GM21515 (cell line): ENCODE measurements around the gene SYNPR.

Experiments
- ATAC-seq: cut with Tn5 transposase; IDR thresholded peaks from one replicate; pipeline ENCODE4 v1.9.1; 2021; ENCODE audit not compliant: unreplicated experiment

Gene SYNPR

DNA sequence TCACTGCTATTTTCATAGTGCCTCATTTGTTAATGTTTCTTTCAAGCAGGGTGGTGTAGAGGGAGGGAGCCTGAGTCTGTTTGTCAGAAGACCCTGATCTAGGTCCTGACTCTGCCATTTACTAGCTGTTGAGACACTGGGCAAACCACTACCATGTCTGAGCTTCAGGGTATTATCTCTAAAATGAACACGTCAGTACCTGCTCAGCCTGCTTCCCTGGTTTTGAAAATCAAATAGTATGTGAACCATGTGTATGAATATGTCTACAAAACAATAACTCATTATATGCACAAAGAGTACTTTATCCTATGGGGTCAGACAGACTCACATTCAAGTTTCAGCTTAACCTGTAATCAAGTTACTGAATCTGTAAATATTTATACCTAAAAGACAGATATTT lies 25.1 kb downstream of the SYNPR start:
- ATAC-seq: no peak

DNA sequence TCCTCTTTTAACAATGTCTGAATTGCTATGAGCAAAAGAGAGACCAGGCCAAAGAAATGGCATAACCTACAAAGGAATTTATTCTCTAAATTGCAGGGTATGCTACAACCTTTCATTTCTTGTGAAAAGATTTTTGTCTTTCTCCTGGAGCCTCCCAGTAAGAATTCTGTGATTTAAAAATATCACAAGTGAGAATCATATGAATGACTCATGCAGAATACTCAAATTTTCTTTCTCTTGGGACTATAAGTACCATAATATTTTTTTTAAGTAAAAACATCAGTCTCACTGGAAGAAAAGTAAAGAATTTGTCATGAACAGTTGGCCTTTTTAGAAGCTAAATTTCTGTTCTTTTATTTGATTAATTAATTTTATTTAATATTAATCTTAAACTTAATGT lies 26.3 kb downstream of the SYNPR start:
- no peak for ATAC-seq

DNA sequence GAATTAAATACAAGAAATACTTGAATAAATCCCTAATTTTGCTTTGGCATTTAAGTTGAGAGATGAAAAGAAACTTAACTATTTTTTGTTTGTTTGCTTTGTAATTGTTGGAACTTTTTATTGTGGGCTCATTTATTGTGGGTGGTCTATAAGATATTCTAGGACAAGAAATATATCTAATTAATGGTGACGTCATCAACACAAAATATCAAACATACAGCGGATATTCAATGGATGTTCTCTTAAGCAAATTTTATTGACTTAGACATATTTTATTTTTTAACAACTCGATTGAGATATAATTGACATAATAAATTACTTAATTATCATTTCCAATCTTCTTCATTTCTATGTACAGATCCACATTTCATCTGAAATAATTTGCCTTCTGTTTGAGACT lies 30.0 kb downstream of the SYNPR start:
- no peak for ATAC-seq

DNA sequence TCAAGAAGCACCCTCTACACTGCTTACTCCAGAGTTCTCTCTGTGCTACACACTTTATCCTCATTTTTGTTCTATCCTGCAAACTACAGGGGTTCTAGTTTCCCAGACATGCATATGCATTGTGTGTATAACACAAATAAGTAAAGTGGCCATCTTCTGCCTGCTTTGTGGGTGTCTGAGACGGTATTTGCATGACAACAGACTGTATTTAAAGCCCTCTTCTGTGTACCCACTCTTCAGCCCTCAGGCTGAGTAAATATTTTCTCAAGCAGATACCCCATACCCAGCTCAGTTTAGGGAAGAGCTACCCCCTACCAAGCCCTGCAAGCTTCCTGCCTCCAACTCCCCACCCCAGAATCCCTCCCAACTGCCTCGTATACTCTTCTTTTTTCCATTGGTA lies 31.7 kb downstream of the SYNPR start:
- no peak for ATAC-seq

DNA sequence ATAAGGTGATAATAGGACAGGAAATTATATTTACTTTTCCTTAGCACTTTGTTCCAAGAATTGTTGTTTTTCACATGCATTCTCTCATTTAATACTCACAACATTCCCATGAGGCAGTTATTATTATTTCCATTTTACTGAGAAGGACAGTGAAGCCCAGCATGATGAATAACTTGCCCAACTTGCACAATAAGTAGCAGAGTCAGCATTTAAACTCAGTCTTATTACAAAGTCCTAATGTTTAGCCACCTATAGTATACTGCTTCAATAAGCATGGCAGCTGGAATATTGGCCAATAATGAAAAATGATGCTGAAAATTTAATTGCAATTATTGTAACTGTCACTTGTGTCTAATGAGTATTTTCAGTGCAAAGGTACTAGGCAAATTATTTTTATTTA lies 45.7 kb downstream of the SYNPR start:
- ATAC-seq: no peak

DNA sequence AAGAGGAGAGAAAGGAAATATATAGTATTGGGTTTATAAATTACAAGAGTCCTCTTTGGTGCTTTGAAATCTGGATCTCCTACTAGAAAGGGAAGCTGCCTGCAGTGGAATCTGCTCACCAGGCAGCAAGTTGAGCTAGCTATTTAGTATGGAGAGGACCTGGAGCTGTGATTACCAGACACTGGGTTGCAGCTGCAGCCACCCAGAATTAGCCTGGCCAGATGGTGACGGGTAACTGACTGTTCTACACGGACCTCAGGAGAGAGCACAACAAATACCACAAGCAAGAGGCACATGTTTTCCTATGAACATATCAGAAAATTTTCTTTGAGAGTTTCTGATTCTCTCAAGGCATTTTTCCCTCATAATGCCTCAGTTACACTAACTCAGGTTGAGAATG lies 46.5 kb downstream of the SYNPR start:
- ATAC-seq: no peak

DNA sequence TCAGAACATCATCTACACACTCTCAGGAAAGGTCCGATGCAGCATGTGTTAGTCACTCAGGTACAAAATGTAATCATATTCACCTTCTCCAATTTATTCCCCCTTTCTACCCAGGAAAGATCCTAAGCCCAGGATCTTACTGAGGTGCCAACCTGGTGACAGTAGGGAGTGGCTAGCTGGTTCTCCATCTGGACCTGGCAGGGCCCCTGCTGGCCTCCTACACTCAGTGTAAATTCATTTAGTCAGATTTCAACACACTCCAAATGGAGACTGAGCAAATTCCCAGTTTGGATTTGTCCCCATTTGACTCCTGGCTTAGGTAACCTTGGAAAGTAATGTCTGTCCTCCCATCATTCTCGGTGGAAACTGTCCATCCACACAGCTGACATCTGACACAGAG lies 47.3 kb downstream of the SYNPR start:
- ATAC-seq: no peak

DNA sequence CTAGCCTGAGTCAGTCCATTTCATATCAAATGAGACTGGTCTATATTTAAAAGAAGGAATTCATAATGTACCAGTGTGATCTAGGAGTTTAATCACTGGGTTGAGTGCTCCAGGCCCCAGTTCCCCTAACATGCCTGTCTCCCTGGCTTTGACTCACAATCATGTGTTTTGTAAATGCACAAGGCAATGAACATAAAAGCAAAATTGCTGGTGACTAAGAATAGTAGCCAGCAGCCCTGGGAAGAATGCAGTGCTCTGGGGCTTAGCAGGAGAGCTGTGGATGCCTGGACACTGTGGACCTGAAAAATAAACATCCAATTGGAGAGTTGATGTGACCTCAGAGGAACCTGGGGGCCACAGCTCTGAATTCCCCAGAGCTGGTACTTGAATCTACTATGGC lies 50.3 kb downstream of the SYNPR start:
- ATAC-seq: no peak

DNA sequence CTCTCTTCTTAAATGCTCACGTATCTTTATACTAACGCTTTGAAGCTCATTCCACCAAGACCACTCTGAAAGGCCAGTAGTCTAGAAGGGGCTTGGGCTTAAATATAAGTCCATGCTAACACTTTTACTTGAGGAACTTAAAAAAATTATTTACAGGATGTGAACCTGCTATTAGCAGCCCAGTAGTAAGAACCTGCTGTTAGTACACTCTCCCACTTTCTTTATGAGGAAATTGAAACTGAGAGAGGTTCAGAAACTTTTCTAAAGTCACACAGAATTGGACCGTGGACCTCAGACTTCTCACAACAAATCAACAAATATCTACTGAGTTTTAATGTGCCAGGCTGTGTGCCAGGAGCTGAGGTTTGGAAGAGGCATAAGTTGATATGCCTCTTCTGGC lies 53.4 kb downstream of the SYNPR start:
- no peak for ATAC-seq

DNA sequence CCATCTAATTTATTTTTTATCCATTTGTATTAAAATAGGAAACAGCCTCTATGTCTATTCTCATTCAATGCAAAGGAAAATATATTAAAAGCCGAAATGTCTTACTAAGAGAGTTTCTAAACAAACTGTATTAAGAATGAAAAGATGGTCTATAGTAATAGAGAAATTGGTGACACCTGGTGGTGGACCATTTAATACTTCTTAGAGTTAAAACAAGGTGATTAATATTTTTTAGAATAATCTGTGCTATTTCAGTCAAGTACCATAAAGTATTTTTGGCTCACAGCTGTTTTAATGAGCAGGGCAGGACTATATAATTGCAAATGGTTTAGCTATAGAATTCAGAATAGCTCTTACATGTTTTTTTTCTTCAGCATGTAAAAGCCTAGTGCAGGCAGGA lies 55.7 kb downstream of the SYNPR start:
- no peak for ATAC-seq

DNA sequence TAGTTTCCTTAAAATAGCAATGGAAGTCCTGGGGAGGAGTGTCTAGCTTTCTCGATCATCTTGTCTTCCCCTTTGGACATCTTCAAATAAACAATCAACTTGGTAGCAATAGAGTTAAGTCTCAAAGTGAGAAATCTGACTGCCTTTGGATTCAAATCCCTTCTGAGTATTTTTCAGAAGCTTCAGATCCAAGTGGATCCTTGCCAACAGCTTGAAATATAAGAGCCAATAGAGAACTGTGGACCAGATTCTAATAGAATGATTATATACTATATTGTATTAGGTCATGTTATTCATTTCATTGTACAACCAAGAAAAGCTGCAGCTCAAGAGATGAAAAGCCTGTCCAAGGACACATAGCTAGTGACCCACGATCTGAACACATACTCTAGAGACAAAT lies 60.2 kb downstream of the SYNPR start:
- no peak for ATAC-seq

DNA sequence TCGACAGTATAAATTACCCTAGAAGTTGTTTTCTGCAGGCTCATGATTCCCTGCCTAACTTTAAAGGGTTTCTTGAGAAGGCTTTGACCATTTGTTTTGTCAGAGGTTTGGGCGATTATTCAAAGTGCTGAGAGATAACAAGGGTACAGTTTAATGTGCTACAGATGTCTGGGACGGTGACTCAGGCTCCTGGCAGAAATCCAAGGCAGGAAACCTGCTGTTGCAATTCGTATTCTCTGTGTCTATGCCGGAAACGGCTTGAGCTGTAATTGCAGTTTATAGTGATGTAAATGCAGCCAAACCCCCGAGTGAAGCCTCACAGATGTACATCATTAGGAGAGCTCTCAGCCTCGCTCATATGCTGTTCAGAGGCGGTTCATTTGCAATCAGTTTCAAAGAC lies 65.6 kb downstream of the SYNPR start:
- no peak for ATAC-seq

DNA sequence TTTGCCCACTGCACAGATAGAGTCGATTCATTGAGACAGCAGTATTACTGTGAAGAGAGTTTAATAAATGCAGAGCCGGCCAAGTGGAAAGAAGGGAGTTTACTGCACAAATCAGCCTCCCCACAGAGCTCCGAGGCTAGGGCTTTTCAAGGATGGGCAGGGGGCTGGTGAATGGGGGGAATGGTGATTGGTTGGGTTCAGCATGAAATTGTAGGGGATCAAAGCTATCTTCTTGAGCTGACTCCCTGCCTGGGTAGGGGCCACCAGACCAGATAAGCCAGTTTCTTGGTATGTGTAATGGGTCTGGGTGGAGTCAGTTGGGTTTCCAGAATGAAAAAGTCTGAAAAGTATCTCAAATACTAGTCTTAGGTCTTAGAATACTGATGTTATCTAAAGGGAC lies 66.6 kb downstream of the SYNPR start:
- no peak for ATAC-seq

DNA sequence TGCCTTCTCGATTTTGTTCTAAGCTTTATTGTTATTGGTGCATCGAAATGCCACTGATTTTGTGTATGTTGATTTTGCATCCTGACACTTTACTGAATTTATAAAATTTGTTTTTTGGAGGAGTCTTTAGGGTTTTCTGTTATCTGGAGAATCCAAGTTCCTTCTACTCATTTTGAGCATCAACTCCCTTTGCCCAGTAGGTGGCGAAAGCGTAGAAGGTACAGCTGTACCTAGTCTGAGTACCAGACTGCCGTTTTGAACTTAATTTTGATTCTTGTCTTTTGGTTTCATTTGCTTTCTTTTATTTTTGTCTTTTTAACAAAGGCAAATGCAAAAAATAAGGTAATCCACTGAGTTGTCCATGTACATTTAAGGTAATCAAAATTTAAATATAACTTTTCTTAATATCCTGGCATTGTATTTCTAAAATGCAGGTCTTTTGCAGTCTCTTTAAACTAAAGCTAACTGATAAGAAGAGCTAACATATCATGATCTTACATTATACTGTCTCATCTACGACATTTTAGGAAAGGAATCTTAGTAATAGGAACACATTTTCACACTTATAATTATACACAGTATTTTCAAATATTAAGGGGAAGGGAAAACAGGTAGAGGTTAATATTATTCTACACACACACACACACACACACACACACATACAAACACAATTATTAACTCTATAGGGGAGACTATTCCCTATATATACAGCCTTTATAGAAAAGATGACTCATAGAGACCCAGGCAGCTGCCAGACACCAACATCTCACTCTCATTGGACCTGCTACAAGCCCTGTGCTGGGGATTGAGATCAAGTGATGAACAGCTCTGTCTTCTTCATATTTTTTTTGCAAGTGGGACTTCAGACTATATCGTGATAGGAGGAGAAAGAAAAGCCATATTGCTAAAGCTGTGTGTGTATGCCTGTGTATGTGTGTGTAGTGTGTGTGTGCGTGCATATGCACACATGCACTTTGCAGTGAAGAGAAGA lies 71.8 kb downstream of the SYNPR start:
- ATAC-seq: peak; percentile 52

DNA sequence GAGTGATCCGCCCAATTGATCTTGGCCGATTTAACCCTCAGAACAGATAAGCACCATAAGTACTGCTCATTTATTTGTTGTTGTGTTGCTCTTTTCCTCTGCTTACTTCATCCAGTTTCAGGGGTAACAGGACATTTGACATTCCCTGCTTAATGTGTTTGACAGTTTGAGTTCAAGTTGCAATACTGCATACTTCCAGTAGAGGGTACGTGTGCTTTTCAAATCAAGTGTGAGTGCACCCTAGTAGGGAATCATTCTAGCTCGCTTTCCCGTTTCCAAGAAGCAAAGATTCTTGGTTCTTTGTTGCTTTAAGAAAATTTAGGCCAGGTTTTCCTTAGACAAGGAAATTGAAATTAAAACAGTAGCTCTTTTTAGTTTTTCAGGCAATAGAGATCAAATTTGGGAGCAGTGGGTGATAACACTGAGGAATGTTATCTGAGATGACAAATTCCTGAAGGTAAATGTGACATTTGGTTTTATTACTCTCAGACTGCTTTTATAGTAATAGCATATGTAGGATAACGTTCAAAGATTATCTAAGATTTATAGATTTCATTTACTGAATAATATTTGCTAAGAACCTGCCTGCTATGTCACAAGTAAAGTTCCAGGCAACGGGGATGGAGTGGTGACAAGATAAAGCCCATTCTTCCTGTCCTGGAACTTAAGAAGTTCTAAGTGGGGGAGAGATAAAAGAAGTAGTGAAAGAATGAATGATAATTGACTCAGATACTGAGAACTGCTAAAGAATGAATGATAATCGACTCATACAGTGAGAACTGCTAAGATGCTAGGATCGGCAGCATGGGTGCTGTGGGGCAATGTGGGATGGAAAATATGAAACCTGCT lies 73.3 kb downstream of the SYNPR start:
- ATAC-seq: peak; percentile 82

DNA sequence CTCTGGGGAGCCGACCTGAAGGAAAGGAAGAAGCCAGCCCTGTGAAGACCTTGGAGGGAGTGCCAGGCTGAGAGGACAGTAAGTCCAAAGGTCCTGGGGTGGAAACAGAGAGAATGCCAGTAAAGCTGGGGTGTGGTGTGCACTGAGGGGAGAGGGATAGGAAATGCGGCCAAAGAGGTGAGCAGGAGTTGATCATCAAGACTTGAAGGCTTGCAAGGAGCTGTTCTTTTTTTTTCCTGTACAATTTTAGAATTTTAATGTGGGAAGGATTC lies 73.8 kb downstream of the SYNPR start:
- no peak for ATAC-seq

DNA sequence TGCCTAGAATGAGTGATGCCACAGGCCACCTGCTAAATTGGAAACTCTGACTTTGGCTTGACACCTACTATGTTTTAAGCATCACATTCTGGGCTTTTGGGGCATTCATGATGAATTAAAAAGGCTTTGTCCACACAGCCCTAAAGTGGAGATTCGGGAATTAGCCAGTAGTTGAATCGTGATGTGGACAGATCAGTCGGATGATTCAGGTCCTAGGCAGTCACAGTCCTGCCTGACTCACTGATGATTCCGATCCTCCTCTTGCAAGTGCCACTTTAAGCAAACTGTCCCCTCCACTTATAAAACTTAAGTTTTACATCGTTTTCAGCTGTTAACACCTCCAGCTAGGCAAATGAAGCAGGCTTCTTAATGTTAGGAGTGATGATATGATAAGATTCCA lies 75.3 kb downstream of the SYNPR start:
- no peak for ATAC-seq

DNA sequence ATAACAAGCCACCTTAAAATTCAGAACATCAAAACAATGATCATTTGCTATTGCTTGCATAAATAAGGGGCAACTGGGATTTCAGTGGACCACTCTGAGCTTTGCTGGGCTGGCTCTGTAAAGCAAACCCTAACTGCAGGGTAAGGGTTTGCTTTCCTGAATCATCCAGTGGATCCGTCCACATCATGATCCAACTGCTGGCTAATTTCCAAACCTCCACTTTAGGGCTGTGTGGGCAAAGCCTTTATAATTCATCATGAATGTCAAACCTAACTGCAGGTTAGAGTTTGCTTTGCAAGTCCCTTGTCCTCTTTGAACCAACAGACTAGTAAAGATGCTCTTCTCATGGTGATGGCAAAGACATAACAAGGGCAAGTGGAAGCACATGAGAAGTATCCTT lies 76.1 kb downstream of the SYNPR start:
- no peak for ATAC-seq

DNA sequence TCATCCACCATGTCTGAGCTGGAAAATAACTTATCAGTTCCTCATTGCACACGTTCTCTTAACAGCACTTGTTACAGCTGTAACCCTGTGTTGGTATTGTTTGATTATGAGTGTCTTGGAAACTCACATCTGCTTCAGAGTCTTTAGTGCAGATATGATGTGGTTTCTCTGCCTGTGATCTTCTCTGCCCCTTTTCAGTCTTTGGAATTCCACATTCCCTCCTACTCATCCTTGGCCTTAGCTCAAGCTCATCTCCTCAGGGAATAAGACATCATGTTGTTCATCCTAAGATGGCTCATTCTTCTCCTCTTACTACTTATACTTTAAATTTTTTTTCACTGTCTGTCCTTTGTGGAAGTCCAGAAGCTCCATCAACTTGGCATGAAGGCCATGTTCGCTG lies 77.7 kb downstream of the SYNPR start:
- no peak for ATAC-seq

DNA sequence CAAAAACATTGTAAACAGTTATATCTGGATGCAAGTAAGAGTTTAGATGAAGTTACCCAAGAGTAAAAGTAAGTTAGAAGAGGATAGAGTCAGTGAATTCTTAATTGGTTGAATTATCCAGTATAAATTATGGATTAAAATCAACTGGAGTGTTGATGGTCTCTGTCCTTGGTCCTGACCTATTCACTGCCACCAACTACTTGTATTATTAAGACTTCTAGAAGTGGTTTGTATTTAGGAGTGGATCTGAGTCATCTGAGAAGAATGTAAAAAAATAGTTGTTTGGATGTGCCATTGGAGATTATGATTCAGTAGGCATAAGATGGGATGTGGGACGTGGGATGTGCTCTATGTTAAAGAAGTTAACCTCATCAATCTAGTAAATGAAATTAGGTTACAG lies 86.4 kb downstream of the SYNPR start:
- ATAC-seq: no peak

DNA sequence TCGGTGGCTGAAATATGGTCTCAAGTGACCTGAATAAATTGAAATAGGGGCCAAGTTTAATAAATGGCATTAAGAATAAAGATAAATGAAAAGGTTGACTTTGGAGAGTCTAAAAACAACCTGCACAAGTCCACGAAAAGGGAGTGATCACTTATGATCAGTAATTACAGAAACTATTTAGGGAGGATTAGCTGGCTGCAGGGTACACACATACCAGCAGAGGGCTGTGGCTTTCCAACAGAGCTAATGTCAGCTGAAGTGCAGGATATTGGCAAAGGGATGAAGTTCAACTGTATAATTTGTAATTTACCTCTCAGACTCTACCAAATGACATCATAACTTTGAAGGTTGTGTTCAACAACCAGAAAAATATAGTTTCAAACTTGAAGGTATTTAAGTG lies 86.8 kb downstream of the SYNPR start:
- no peak for ATAC-seq

DNA sequence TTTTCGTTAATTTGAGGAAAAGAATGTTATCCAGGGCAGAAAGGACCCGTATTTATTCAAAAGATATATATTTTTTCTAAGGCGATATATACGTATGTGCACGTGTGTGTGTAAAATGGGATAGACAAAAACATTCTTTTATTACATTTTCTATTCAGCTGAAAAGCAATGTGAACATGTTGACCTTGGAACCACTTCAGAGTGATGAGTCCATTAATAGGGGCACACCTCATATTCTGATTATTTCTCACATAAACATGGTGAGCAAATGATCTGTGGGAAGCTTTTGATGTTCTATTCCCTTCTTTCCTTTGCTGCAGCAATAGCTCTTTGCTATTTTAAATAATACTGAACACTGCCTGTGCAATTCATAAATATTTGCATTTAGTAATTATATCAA lies 87.6 kb downstream of the SYNPR start:
- ATAC-seq: no peak
